OCI-LY7 (cell line): ENCODE measurements around the gene BRICD5.

Source experiments
- CTCF ChIP-seq: fragments of 200-600 bp; sonication (generic); conservative IDR thresholded peaks from 2 replicates; pipeline ENCODE4 v1.5.1; 2014; ENCODE audit warnings: mild to moderate bottlenecking, antibody characterized with exemption, low read length, moderate library complexity, mixed read lengths
- EZH2phosphoT487 ChIP-seq: fragments of 200-600 bp; sonication (generic); IDR thresholded peaks from 2 replicates; pipeline ENCODE4 v1.6.1; 2018; ENCODE audit warnings: low read depth, borderline replicate concordance, mild to moderate bottlenecking, mixed run types, antibody characterized with exemption, low read length, moderate library complexity, mixed read lengths

- TF ChIP-seq CTCF (no peak), EZH2phosphoT487 (no peak)
Observed at GRCh38 chr16:2179107-2179501, 31.6 kb downstream of the BRICD5 start.
